Measurements from ENCODE around the gene DAGLB. TPM values are rescaled to one million over a fixed set of nuclear protein-coding genes. Genes with fewer than 3 reads are reported as not detected.

DAGLB gene
- total and polyA plus RNA-seq, 2 of the 8 experiments (the other 6 are each of a cell fraction or from before 2014, with no cell fraction given), result 27.0 to 39.6 TPM

GRCh38 chr7:6419310-6419773, 28.4 kb downstream of the DAGLB start (continued):
- TF ChIP-seq CHD7 (IDR thresholded peaks at IDR 0.05; ENCODE audit: insufficient replicate concordance, low read length), result no peak
- no peak for TF ChIP-seq SP2 (IDR thresholded peaks at IDR 0.05; ENCODE audit: low read length)
- no peak for TF ChIP-seq BACH1 (IDR thresholded peaks at IDR 0.05; ENCODE audit: low read length)
- TF ChIP-seq CHD1 (IDR thresholded peaks at IDR 0.05; ENCODE audit: low read depth, low read length), result no peak
